ENCODE results near the gene TES.
"Not testable (repeated sequence)": the region's sequence is repeated elsewhere in the genome, so short reads cannot be mapped to it uniquely, and the experiment has no call there.

Gene TES

GRCh38 chr7:116240024-116240668 is 29.8 kb downstream of the TES start:
- in situ Hi-C loops (cut with MboI; ENCODE audit: low sequenced_read_pairs) = no loop called here

GRCh38 chr7:116241291-116241690 is 31.0 kb downstream of the TES start:
- in situ Hi-C loops (cut with MboI; ENCODE audit: low sequenced_read_pairs) = no loop called here

GRCh38 chr7:116242178-116242577 is 31.8 kb downstream of the TES start:
- in situ Hi-C loops (cut with MboI; ENCODE audit: low sequenced_read_pairs) = no loop called here

- in situ Hi-C loops (cut with MboI; ENCODE audit: low sequenced_read_pairs) = no loop called here
Observed at GRCh38 chr7:116242759-116243158, 32.4 kb downstream of the TES start.

GRCh38 chr7:116244803-116245202 is 34.5 kb downstream of the TES start:
- in situ Hi-C loops (cut with MboI; ENCODE audit: low sequenced_read_pairs) = not testable (repeated sequence)

- in situ Hi-C loops (cut with MboI; ENCODE audit: low sequenced_read_pairs) = no loop called here
Observed at GRCh38 chr7:116246357-116246756, 36.0 kb downstream of the TES start.

- in situ Hi-C loops (cut with MboI; ENCODE audit: low sequenced_read_pairs) = loop anchor here (25.0 kb wide), 1 partner anchor 337 kb away; no protein-coding TSS in a partner anchor
Observed at GRCh38 chr7:116249969-116250553, 39.7 kb downstream of the TES start.

- in situ Hi-C loops (cut with MboI; ENCODE audit: low sequenced_read_pairs) = loop anchor here (25.0 kb wide), 1 partner anchor 336 kb away; no protein-coding TSS in a partner anchor
Observed at GRCh38 chr7:116251675-116252074, 41.3 kb downstream of the TES start.

GRCh38 chr7:116252249-116252648 is 41.9 kb downstream of the TES start:
- in situ Hi-C loops (cut with MboI; ENCODE audit: low sequenced_read_pairs) = loop anchor here (25.0 kb wide), 1 partner anchor 335 kb away; no protein-coding TSS in a partner anchor

- in situ Hi-C loops (cut with MboI; ENCODE audit: low sequenced_read_pairs) = loop anchor here (25.0 kb wide), 1 partner anchor 330 kb away; no protein-coding TSS in a partner anchor
Observed at GRCh38 chr7:116257156-116257555, 46.8 kb downstream of the TES start.

- in situ Hi-C loops (cut with MboI; ENCODE audit: low sequenced_read_pairs) = loop anchor here (25.0 kb wide), 1 partner anchor 329 kb away; no protein-coding TSS in a partner anchor
Observed at GRCh38 chr7:116258734-116259133, 48.4 kb downstream of the TES start.

- in situ Hi-C loops (cut with MboI; ENCODE audit: low sequenced_read_pairs) = loop anchor here (25.0 kb wide), 1 partner anchor 328 kb away; no protein-coding TSS in a partner anchor
Observed at GRCh38 chr7:116259156-116259870, 49.0 kb downstream of the TES start.

- in situ Hi-C loops (cut with MboI; ENCODE audit: low sequenced_read_pairs) = loop anchor here (10.0 to 25.0 kb wide), 2 partner anchors 327 to 555 kb away; no protein-coding TSS in a partner anchor
Observed at GRCh38 chr7:116259871-116260440, 49.6 kb downstream of the TES start.

GRCh38 chr7:116261904-116262303 is 51.6 kb downstream of the TES start:
- in situ Hi-C loops (cut with MboI; ENCODE audit: low sequenced_read_pairs) = loop anchor here (10.0 to 25.0 kb wide), 2 partner anchors 325 to 553 kb away; no protein-coding TSS in a partner anchor

- in situ Hi-C loops (cut with MboI; ENCODE audit: low sequenced_read_pairs) = loop anchor here (10.0 to 25.0 kb wide), 2 partner anchors 321 to 549 kb away; no protein-coding TSS in a partner anchor
Observed at GRCh38 chr7:116265881-116266280, 55.5 kb downstream of the TES start.

- in situ Hi-C loops (cut with MboI; ENCODE audit: low sequenced_read_pairs) = loop anchor here (10.0 to 25.0 kb wide), 2 partner anchors 318 to 545 kb away; no protein-coding TSS in a partner anchor
Observed at GRCh38 chr7:116269466-116269865, 59.1 kb downstream of the TES start.

GRCh38 chr7:116271161-116271913 is 61.0 kb downstream of the TES start:
- in situ Hi-C loops (cut with MboI; ENCODE audit: low sequenced_read_pairs) = loop anchor here (25.0 kb wide), 1 partner anchor 316 kb away; no protein-coding TSS in a partner anchor

- in situ Hi-C loops (cut with MboI; ENCODE audit: low sequenced_read_pairs) = loop anchor here (25.0 kb wide), 1 partner anchor 315 kb away; no protein-coding TSS in a partner anchor
Observed at GRCh38 chr7:116271963-116272886, 61.9 kb downstream of the TES start.

Measured in HL-60/S4 (cell line).